OCI-LY3 (cell line): ENCODE data around the gene SLC44A3.

ENCODE experiments used
- EZH2phosphoT487 ChIP-seq: fragments of 200-600 bp; shearing (Covaris generic); IDR thresholded peaks from 2 replicates; pipeline ENCODE4 v1.6.1; 2018; ENCODE audit warnings: antibody characterized with exemption, mixed run types, low read depth
- TF ChIP-seq, protein P1 (sequence below): fragments of 200-600, 300-600 bp; sonication (generic); IDR thresholded peaks from 2 replicates; pipeline ENCODE4 v1.5.1; 2014; ENCODE audit warnings: antibody characterized with exemption, low read length, low read depth

DNA sequence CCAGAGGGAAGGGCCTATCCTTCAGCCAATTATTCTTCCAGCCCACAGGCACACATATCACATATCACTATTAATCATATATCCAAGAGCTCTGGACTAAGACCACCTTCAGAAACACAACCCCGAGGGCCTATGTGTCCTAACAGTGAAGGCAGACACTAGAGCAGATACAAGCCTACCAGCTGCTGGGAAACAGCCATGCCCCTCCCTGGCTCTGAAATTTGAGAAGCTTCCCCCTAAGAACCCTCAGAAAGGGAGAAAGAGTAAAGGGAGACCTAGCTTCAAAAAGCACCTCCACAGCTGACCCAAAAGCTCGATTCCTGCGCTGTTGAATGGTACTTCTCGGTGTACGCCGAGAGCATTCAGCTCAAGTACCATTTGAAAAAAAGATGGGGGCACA lies 89.3 kb downstream of the SLC44A3 start:
- TF ChIP-seq, protein P1, sequence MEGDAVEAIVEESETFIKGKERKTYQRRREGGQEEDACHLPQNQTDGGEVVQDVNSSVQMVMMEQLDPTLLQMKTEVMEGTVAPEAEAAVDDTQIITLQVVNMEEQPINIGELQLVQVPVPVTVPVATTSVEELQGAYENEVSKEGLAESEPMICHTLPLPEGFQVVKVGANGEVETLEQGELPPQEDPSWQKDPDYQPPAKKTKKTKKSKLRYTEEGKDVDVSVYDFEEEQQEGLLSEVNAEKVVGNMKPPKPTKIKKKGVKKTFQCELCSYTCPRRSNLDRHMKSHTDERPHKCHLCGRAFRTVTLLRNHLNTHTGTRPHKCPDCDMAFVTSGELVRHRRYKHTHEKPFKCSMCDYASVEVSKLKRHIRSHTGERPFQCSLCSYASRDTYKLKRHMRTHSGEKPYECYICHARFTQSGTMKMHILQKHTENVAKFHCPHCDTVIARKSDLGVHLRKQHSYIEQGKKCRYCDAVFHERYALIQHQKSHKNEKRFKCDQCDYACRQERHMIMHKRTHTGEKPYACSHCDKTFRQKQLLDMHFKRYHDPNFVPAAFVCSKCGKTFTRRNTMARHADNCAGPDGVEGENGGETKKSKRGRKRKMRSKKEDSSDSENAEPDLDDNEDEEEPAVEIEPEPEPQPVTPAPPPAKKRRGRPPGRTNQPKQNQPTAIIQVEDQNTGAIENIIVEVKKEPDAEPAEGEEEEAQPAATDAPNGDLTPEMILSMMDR = no peak
- no peak for TF ChIP-seq EZH2phosphoT487
